ENCODE results near the gene MRGPRX2. TPM values are rescaled to one million over a fixed set of nuclear protein-coding genes. Genes with fewer than 3 reads are reported as not detected.

Gene MRGPRX2
- total and polyA plus RNA-seq, 12 donors = not detected

DNA sequence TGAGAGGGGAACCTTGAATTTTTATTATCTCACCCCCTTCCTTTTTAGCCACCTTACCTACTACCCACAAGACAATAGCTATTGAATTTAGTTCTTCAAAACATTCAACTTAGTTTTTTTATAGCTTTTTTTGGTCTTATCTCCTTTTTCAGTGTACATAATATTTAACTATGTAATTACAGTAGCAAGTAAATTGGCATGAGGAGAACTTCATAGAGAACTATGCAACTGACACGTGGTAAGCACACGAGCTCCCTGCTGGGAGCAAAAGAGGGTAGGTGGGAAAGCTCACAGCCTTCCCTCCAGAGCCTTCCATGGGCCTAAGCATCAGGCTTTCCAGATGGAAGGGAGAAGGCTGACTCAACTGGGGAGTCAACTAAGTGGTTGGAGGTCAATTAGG lies 34.3 kb upstream of the MRGPRX2 start:
- no peaks in the 10 kb centered on the region for H3K4me1 ChIP-seq (replicated peaks in 1 of 2)
- no peak for DNase-seq
- TF ChIP-seq, protein P1, sequence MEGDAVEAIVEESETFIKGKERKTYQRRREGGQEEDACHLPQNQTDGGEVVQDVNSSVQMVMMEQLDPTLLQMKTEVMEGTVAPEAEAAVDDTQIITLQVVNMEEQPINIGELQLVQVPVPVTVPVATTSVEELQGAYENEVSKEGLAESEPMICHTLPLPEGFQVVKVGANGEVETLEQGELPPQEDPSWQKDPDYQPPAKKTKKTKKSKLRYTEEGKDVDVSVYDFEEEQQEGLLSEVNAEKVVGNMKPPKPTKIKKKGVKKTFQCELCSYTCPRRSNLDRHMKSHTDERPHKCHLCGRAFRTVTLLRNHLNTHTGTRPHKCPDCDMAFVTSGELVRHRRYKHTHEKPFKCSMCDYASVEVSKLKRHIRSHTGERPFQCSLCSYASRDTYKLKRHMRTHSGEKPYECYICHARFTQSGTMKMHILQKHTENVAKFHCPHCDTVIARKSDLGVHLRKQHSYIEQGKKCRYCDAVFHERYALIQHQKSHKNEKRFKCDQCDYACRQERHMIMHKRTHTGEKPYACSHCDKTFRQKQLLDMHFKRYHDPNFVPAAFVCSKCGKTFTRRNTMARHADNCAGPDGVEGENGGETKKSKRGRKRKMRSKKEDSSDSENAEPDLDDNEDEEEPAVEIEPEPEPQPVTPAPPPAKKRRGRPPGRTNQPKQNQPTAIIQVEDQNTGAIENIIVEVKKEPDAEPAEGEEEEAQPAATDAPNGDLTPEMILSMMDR (IDR thresholded peaks at IDR 0.05) = no peak
- 49 to 77% (median 56%) methylated on average over 2 of the region's 2 CpGs for WGBS, 4 donors
- H3K27ac ChIP-seq = no peak overlapping the region
- peaks cover 3% of the 10 kb centered on the region for H3K27me3 ChIP-seq
- intact Hi-C loops (cut with DNase I) = no loop called here
- no peaks in the 10 kb centered on the region for H3K36me3 ChIP-seq (replicated peaks in 1 of 2)
- no peak overlapping the region for H3K4me3 ChIP-seq
- H3K9me3 ChIP-seq (replicated peaks in 1 of 3) = no peaks in the 10 kb centered on the region

DNA sequence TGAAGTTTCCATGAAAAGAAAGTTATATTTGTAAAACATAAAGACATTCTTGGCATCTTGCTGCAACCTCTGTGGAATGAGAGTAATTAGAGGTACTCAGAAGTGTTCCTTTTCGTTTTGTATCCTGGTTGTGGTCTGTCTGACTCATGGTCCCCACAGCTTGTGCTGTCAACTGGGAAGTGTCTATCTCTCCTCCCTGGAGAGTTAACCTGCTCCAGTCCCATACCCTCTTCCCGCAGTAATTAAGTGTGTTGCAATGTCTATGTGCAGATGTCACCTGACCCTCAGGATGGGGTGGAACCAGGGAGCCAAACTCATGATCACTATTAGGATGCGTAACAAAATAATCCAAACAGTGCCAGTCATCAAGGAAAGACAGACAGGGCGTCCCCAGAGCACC lies 33.5 kb upstream of the MRGPRX2 start:
- TF ChIP-seq, protein P1 (IDR thresholded peaks at IDR 0.05) = no peak
- TF ChIP-seq POLR2A (IDR thresholded peaks at IDR 0.05) = no peak
- intact Hi-C loops (cut with DNase I) = no loop called here
- Histone ChIP-seq H3K9me3 (replicated peaks in 1 of 3) (no peaks in the 10 kb centered on the region), H3K36me3 (replicated peaks in 1 of 2) (no peaks in the 10 kb centered on the region), H3K4me1 (replicated peaks in 1 of 2) (no peaks in the 10 kb centered on the region), H3K27me3 (peaks cover 3% of the 10 kb centered on the region), H3K27ac (no peak overlapping the region), H3K4me3 (no peak overlapping the region)
- DNase-seq = no peak
- WGBS, 4 donors = 53 to 71% (median 62%) methylated on average over 4 of the region's 4 CpGs

DNA sequence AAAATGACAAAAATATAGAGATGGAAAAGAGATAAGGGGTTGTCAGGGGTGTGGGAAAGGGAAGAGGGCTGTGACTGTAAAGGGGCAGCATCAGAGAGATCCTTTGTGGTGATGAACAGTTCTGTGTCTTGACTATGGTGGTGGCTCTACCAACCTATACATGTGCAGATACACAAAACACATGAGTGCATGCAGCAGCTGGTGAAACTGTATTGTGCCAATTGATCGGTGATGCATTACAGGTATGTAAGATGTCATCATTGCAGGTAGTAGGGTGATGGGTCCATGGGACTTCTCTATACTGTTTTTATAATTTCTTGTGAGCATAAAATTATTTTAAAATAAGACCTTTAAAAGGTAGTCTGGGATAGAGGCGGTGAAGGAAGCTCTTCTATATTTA lies 32.3 kb upstream of the MRGPRX2 start:
- no peak overlapping the region for H3K4me3 ChIP-seq
- no peaks in the 10 kb centered on the region for H3K36me3 ChIP-seq (replicated peaks in 1 of 2)
- H3K9me3 ChIP-seq (replicated peaks in 1 of 3) = no peaks in the 10 kb centered on the region
- 91 to 97% (median 95%) methylated on average over 2 of the region's 2 CpGs for WGBS, 4 donors
- no peak for TF ChIP-seq POLR2A (IDR thresholded peaks at IDR 0.05)
- TF ChIP-seq, protein P1 (IDR thresholded peaks at IDR 0.05) = no peak
- DNase-seq = no peak
- peaks cover 3% of the 10 kb centered on the region for H3K27me3 ChIP-seq
- no peak overlapping the region for H3K27ac ChIP-seq
- intact Hi-C loops (cut with DNase I) = no loop called here
- no peaks in the 10 kb centered on the region for H3K4me1 ChIP-seq (replicated peaks in 1 of 2)

DNA sequence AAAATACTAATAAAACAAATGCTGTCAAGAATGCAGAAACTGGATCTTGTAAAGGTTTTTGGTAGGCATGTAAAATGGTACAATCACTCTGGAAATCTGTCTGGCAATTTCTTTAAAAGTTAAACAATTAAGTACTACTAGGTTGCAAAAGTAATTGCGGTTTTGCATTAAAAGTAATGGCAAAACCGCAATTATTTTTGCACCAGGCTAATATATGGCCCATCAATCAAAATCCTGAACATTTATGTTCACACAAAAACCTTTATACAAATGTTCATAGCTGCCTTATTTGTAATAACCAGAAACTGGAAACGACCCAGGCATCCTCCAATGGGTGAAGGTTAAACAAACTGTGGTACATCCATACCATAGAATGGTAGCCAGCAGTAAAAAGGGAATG lies 31.8 kb upstream of the MRGPRX2 start:
- DNase-seq = no peak
- peaks cover 3% of the 10 kb centered on the region for H3K27me3 ChIP-seq
- no peak overlapping the region for H3K4me3 ChIP-seq
- no peak overlapping the region for H3K27ac ChIP-seq
- no peaks in the 10 kb centered on the region for H3K36me3 ChIP-seq (replicated peaks in 1 of 2)
- TF ChIP-seq, protein P1 (IDR thresholded peaks at IDR 0.05) = no peak
- no peak for TF ChIP-seq POLR2A (IDR thresholded peaks at IDR 0.05)
- no peaks in the 10 kb centered on the region for H3K4me1 ChIP-seq (replicated peaks in 1 of 2)
- H3K9me3 ChIP-seq (replicated peaks in 1 of 3) = no peaks in the 10 kb centered on the region
- intact Hi-C loops (cut with DNase I) = no loop called here
- WGBS, 4 donors = 70 to 77% (median 72%) methylated on average over 3 of the region's 3 CpGs
